Peyer's patch (tissue), 4 donors: ENCODE measurements around the gene SEPTIN7.

Experiments used
- POLR2A ChIP-seq, 2 donors: fragments of 450-650 bp; IDR thresholded peaks; one replicate each; pipeline ENCODE4 v1.5.1; 2017; ENCODE audit warnings: antibody characterized with exemption in 2 of 2, mild to moderate bottlenecking in 2 of 2, moderate library complexity in 2 of 2
- TF ChIP-seq, protein P1 (sequence below), 6 experiments: fragments of 450-650 bp in 4 of 6; fragments of 200-600 bp in 2 of 6; sonication (generic) in 1 of 6; IDR thresholded peaks; one replicate each; pipeline ENCODE4 v1.5.1; 2017 to 2019; ENCODE audit warnings: antibody characterized with exemption in 6 of 6, mild to moderate bottlenecking in 3 of 6, moderate library complexity in 1 of 6

DNA sequence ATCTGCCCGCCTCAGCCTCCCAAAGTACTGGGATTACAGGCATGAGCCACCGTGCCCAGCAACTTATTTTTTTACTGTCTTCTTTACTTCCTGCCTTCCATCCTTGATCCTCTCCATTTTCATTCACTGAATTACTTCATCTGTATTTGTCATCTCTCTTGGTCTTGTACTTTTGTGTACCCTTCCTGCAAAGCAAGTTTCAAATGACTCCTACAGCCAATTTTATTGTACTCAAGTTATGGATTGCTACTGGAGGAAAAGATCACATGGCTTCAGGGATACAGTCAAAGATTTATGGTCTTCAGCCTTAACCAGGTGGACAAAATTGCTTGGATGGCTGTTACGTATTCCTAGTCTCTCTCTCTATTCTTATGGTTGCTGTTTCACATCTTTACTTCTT lies 22.6 kb downstream of the SEPTIN7 start:
- TF ChIP-seq, protein P1, sequence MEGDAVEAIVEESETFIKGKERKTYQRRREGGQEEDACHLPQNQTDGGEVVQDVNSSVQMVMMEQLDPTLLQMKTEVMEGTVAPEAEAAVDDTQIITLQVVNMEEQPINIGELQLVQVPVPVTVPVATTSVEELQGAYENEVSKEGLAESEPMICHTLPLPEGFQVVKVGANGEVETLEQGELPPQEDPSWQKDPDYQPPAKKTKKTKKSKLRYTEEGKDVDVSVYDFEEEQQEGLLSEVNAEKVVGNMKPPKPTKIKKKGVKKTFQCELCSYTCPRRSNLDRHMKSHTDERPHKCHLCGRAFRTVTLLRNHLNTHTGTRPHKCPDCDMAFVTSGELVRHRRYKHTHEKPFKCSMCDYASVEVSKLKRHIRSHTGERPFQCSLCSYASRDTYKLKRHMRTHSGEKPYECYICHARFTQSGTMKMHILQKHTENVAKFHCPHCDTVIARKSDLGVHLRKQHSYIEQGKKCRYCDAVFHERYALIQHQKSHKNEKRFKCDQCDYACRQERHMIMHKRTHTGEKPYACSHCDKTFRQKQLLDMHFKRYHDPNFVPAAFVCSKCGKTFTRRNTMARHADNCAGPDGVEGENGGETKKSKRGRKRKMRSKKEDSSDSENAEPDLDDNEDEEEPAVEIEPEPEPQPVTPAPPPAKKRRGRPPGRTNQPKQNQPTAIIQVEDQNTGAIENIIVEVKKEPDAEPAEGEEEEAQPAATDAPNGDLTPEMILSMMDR (IDR thresholded peaks at IDR 0.05), result no peak
- TF ChIP-seq POLR2A (IDR thresholded peaks at IDR 0.05), result no peak
